ACC112 (cell line): ENCODE data around the gene TYROBP.
A peak's percentile ranks its signal among the peaks of the same experiment; 100 is the strongest.

Experiments used
- H2AFZ ChIP-seq: fragments of 200-600 bp; sonication (generic); one replicate; pipeline ENCODE4 v1.6.0; 2017; ENCODE audit warnings: antibody characterized with exemption, low read length; ENCODE audit not compliant: unreplicated experiment
- H3K27ac ChIP-seq: fragments of 200-600 bp; sonication (generic); 2 replicates; pipeline ENCODE4 v1.5.1; 2014; ENCODE audit warnings: low read depth, mild to moderate bottlenecking, antibody characterized with exemption, low read length, moderate library complexity
- H3K27me3 ChIP-seq: fragments of 200-600 bp; sonication (generic); 2 replicates; pipeline ENCODE4 v1.6.1; 2014; ENCODE audit warnings: mild to moderate bottlenecking, antibody characterized with exemption, low read length, moderate library complexity, mixed read lengths; ENCODE audit not compliant: insufficient read depth
- H3K36me3 ChIP-seq: fragments of 200-600 bp; sonication (generic); 2 replicates; pipeline ENCODE4 v1.6.1; 2016; ENCODE audit warnings: mild to moderate bottlenecking, antibody characterized with exemption, low read length, moderate library complexity, mixed read lengths; ENCODE audit not compliant: insufficient read depth
- H3K4me1 ChIP-seq: fragments of 200-600 bp; sonication (generic); one replicate; pipeline ENCODE4 v1.6.1; 2016; ENCODE audit warnings: low read length, mixed read lengths; ENCODE audit not compliant: insufficient read depth, unreplicated experiment, control insufficient read depth
- H3K4me3 ChIP-seq: fragments of 200-600 bp; sonication (generic); 2 replicates; pipeline ENCODE4 v1.5.1; 2014; ENCODE audit warnings: mild to moderate bottlenecking, low read depth, low read length
- H3K79me2 ChIP-seq: fragments of 200-600 bp; sonication (generic); one replicate; pipeline ENCODE4 v1.6.0; 2016; ENCODE audit warnings: low read length; ENCODE audit not compliant: control insufficient read depth, unreplicated experiment, insufficient read depth

The TYROBP gene

DNA sequence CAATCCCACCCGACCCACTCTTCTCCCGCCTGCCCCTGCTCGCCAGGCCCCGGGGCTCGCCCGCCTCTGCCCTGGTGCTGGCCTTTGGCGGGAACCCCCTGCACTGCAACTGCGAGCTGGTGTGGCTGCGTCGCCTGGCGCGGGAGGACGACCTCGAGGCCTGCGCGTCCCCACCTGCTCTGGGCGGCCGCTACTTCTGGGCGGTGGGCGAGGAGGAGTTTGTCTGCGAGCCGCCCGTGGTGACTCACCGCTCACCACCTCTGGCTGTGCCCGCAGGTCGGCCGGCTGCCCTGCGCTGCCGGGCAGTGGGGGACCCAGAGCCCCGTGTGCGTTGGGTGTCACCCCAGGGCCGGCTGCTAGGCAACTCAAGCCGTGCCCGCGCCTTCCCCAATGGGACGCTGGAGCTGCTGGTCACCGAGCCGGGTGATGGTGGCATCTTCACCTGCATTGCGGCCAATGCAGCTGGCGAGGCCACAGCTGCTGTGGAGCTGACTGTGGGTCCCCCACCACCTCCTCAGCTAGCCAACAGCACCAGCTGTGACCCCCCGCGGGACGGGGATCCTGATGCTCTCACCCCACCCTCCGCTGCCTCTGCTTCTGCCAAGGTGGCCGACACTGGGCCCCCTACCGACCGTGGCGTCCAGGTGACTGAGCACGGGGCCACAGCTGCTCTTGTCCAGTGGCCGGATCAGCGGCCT lies 32.1 kb upstream of the TYROBP start:
- Histone ChIP-seq H3K27me3 (no peaks in the 10 kb centered on the region), H3K4me1 (no peaks in the 10 kb centered on the region)

DNA sequence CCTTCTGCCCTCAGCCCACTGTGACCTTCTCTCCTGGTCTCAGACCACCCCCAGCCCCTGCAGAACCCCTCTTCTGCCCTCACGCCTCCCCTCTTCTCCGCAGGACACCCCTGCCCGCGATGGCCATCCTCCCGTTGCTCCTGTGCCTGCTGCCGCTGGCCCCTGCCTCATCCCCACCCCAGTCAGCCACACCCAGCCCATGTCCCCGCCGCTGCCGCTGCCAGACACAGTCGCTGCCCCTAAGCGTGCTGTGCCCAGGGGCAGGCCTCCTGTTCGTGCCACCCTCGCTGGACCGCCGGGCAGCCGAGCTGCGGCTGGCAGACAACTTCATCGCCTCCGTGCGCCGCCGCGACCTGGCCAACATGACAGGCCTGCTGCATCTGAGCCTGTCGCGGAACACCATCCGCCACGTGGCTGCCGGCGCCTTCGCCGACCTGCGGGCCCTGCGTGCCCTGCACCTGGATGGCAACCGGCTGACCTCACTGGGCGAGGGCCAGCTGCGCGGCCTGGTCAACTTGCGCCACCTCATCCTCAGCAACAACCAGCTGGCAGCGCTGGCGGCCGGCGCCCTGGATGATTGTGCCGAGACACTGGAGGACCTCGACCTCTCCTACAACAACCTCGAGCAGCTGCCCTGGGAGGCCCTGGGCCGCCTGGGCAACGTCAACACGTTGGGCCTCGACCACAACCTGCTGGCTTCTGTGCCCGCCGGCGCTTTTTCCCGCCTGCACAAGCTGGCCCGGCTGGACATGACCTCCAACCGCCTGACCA lies 31.4 kb upstream of the TYROBP start:
- Histone ChIP-seq H3K27me3 (no peaks in the 10 kb centered on the region), H3K4me3 (no peak overlapping the region), H3K36me3 (no peaks in the 10 kb centered on the region), H2AFZ (no peak overlapping the region), H3K27ac (no peak overlapping the region), H3K4me1 (no peaks in the 10 kb centered on the region), H3K79me2 (no peaks in the 10 kb centered on the region)

More for the DNA sequence above, 32.1 kb upstream of the TYROBP start:
- no peak overlapping the region for H3K27ac ChIP-seq
- H3K36me3 ChIP-seq = no peaks in the 10 kb centered on the region
- H3K4me3 ChIP-seq = no peak overlapping the region
- no peak overlapping the region for H2AFZ ChIP-seq
- no peaks in the 10 kb centered on the region for H3K79me2 ChIP-seq

DNA sequence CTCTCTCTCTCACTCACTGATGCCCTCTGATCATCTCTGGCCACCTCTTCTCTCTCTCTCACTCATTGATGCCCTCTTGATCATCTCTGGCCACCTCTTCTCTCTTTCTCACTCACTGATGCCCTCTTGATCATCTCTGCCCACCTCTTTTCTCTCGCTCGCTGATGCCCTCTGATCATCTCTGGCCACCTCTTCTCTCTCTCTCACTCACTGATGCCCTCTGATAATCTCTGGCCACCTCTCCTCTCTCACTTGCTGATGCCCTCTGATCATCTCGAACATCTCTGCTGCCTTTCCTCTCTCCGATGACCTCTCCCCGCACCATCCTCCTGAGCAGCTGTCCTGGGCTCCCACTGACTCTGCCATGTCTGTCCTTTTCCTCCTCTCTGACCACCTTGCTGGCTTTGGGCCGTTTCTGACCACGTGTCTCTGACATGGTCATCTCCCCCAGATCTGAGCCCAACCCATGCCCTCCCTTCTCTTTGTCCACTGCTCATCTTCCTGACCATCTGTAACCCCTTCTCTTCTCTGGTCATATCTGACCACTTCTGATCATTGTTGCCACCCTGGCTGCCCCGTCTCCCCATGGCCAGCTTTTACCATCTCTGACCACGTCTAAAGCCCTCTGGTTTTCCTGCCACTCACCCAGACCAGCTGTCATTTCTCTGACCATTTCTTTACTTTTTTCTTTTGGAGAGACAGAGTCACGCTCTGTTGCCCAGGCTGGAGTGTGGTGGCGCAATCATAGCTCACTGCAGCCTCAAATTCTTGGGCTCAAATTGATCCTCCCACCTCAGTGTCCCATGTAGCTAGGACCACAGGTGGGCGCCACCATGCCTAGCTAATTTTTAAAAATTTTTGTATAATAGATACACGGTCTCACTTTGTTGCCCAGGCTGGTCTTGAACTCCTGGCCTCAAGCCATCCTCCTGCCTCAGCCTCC lies 30.5 kb upstream of the TYROBP start:
- Histone ChIP-seq H2AFZ (no peak overlapping the region), H3K27ac (no peak overlapping the region), H3K36me3 (no peaks in the 10 kb centered on the region), H3K4me1 (no peaks in the 10 kb centered on the region), H3K4me3 (0 out of 2 replicates have a peak overlapping the region, but pooled peaks have one; percentile 77), H3K27me3 (no peaks in the 10 kb centered on the region), H3K79me2 (no peaks in the 10 kb centered on the region)

DNA sequence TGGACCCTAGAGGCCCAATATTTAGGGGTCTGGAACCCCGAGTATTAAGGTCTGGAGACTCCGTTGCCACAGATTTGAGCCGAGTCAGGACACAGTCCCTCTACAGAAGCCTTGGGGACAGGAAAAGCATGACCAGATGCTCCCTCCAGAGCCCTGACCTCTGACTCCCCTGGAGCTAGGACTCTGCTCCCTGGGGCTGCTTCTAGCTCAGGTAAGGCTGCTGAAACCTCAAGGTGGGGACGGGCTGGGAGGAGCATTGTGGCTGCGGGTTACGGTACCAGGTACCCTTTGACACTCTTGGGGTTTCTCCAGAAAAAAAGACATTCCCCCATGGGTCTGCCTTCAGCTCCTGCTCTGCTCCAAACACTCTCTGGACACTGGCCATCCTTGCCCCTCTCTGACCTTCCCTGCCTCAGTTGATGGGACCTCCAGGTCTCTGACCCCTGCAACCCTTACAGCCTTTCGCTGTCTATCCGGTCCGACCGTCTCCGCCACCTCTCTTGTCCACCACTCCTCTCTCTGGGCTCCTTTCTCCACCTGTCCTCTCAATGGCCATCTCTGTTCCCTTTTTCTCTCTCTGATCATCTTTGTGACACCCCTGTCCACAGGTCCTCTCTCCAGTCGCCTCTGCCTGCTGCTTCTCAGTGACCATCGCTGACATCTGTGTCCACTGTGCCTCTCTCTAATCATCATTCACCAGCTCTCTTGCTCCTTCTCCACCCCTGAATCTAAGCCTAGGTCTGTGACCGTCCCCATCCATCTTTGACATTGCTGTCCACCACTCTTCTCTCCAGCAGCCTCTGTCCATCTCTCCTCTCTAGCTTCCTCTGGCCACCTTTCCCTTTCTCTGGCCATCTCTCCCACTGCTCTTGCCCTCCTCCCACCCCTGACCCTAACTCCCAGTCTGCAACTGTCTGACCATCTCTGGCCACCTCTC lies 29.5 kb upstream of the TYROBP start:
- H3K4me1 ChIP-seq = no peaks in the 10 kb centered on the region
- H3K36me3 ChIP-seq = no peaks in the 10 kb centered on the region
- H3K4me3 ChIP-seq = peak overlapping the region; percentile 77
- H3K79me2 ChIP-seq = no peaks in the 10 kb centered on the region
- H3K27ac ChIP-seq = no peak overlapping the region
- H3K27me3 ChIP-seq = no peaks in the 10 kb centered on the region
- no peak overlapping the region for H2AFZ ChIP-seq

DNA sequence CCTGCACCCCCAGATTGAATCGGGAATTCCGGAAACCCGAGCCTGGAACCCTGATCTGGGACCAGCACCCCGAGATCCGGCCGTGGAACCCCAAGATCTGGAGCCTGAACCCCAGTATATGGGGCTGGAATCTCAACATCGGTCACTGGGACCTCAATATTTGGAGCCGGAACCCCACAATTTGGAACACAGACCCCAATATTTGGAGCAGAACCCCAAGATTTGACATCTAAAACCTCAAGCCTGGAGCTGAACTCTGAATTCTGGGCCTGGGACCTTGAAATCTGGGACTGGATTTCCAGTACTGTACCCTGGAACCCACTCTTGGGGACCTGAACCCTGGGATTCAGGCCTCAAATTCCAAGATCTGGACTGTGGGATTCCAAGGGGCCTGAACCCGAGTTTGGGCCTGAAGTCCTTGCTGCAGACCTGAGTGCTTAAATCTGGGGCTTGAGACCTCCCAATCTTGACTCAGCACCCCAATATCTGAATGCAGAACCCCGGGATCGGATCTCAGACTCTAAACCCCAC lies 28.7 kb upstream of the TYROBP start:
- Histone ChIP-seq H3K27ac (no peak overlapping the region), H3K36me3 (no peaks in the 10 kb centered on the region), H3K4me3 (peak overlapping the region; percentile 77), H3K4me1 (no peaks in the 10 kb centered on the region), H2AFZ (no peak overlapping the region), H3K27me3 (no peaks in the 10 kb centered on the region), H3K79me2 (no peaks in the 10 kb centered on the region)

DNA sequence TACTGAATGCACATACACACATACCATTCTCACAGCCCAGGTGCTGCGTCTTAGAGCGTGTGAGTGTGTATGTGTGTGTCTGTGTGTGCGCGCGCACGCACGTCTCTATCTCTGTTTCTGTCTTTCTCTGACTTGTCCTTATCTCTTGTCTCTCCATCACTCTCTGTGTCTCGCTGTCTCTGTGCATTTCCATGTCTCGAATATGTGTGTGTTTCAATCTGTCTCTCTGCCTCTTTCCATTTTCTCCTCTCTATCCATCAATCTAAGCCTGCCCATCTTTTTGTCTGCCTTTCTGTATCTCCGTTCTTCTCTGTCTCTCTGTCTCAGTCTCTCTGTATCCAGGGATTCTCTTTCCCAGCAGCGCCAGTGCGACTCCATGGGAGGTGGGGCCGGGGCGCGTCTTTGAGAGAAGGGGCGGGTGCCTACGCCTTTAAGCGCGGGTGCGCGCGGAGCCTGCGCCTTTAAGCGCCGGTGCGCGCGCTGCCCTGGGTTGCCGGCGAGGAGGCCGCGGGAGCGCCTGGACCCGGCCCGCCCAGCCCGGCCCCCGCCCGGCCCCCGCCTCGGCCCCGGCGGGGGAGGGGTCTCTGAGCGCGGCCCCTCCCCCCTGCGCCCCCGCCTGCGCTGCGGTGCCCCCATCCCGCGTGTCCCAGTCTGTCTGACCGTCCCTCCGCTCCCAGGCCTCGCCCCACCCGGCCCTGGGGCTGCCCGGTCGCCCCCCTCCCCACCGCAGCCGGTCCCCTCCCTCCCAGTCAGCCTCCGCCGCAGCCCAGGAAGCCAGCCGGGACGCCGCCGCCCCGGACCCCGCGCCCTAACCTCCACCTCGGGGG lies 28.0 kb upstream of the TYROBP start, which contains the start of gene LRFN3:
LRFN3 (plus strand) TSS at position 464 of the 827 bp plus-strand sequence. CDS start 3,052 bp downstream, outside the sequence.
- Histone ChIP-seq H3K27me3 (no peaks in the 10 kb centered on the region), H2AFZ (peak within 1 kb of the TSS; percentile 73), H3K27ac (no peak within 1 kb of the TSS), H3K36me3 (no peaks in the 10 kb centered on the region), H3K4me3 (peak within 1 kb of the TSS; percentile 77), H3K4me1 (no peaks in the 10 kb centered on the region), H3K79me2 (no peaks in the 10 kb centered on the region)

DNA sequence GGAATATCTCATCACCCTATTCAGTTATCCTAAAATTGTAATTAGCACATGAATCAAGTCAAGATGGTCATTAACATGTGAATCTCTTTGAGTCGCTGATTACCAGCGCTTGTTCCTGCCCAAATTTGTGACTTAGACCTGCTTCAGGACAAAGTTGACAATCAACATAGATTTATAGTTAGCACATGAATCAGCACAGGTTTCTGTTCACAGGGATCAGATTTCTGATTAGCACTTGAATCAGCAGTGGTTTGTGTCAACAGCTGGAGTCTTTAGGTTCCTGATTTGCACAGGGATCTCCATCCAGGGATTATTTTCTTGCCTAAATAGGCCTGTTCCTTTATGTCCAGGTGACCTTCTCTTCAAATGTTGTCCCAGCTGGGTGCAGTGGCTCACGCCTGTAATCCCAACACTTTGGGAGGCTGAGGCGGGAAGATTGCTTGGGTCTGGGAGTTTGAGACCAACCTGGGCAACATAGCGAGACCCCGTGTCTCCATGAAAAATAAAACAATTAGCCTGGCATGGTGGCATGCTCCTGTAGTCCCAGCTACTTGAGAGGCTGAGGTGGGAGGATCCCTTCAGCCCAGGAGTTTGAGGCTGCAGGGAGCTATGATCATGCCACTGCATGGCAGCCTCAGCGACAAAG lies 24.3 kb upstream of the TYROBP start:
- H2AFZ ChIP-seq = no peak overlapping the region
- H3K36me3 ChIP-seq = no peaks in the 10 kb centered on the region
- H3K4me1 ChIP-seq = no peaks in the 10 kb centered on the region
- no peak overlapping the region for H3K27ac ChIP-seq
- H3K4me3 ChIP-seq = no peak overlapping the region
- no peaks in the 10 kb centered on the region for H3K79me2 ChIP-seq
- no peaks in the 10 kb centered on the region for H3K27me3 ChIP-seq

DNA sequence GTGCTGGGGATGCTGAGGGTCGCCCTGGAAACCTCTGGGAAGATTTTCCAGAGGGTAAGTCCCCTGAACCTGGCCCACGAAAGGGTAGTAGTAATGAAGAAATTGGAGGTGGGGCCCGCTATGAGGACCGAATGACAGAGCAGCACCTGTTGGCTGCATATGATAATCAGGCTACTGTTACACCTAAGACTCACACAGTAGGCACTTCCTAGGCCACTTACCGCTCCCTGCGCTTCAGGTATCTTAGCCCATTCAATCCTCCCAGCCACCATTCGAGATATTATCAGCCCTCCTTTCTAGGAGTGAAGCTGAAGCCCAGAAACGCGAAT lies 23.7 kb upstream of the TYROBP start:
- no peaks in the 10 kb centered on the region for H3K36me3 ChIP-seq
- no peak overlapping the region for H3K4me3 ChIP-seq
- no peaks in the 10 kb centered on the region for H3K79me2 ChIP-seq
- H3K4me1 ChIP-seq = no peaks in the 10 kb centered on the region
- no peak overlapping the region for H2AFZ ChIP-seq
- no peak overlapping the region for H3K27ac ChIP-seq
- no peaks in the 10 kb centered on the region for H3K27me3 ChIP-seq
